GM21390 (cell line): ENCODE results near the gene KDM4E.
"Not testable (repeated sequence)": the region's sequence is repeated elsewhere in the genome, so short reads cannot be mapped to it uniquely, and the experiment has no call there.

Experiments used
- ATAC-seq: cut with Tn5 transposase; IDR thresholded peaks from one replicate; pipeline ENCODE4 v1.9.1; 2021; ENCODE audit not compliant: unreplicated experiment

KDM4E gene

GRCh38 chr11:95024958-95025357 lies at the start of gene KDM4E:
TSS of gene KDM4E (plus strand) at chr11:95025258. CDS start at chr11:95025558, 300 bp downstream.
- ATAC-seq, result no peak

- ATAC-seq, result no peak
Observed at GRCh38 chr11:94975599-94975998, 49.5 kb upstream of the KDM4E start.

DNA sequence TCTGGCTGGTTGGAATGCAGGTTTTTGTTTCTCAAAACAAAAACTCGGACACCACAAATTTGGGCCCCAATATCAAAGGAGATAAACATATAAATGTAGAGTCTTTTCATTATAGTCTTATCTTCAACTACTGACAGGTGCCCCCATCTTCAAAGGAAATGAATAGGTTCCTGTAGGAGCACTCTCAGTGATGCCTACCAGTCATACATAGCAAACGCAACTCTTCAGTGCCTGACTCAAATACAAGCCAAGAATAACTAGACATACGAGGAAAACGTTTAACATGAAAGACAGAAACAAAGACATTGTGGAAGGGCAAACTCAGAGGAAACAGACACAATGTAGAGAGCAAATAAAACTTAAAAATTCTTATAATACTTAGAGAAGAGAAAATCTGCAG lies 37.7 kb upstream of the KDM4E start:
- no peak for ATAC-seq

DNA sequence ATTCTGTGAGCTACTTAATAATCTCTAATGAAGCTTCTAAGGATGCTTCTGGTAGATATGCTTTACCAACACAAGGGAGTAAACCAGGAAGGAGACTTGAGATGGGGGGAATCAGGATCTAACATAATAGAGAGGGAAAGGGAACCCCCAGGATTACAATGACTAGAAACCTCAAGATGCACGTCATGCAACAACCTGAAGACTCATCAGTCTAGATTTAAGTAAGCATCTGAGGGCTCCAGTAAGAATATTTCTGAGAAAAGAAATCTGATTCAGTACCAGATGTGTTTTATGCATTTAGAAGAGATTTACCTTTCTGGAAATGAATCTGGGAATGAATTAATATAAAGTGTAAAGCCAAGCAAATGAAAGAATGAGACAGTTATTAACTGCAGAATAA lies 36.3 kb upstream of the KDM4E start:
- ATAC-seq, result no peak

DNA sequence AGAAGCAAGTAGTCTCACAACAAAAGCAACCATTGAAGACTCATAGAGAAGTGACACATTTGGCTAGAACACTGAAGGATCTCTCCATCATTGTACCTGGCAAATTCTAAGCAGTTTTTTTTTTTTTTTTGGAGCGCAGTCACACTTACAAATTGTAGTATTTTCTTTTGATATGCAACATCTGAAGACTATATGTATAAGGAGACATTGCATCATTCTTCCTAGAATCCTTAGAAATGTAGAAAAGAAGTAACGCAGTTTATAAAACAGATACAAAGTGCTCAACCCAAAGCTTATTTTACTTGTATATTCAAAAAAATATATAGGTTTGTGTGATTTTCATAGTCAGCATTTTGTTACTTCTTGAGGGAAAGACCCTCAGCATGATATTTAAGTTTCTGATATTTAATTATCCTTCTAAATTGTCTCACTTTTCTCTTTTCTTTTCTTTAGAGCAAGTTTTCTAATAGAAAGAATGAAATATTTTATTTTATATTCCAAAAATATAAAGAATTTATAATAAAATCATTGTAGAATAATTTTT lies 31.6 kb upstream of the KDM4E start:
- no peak for ATAC-seq

DNA sequence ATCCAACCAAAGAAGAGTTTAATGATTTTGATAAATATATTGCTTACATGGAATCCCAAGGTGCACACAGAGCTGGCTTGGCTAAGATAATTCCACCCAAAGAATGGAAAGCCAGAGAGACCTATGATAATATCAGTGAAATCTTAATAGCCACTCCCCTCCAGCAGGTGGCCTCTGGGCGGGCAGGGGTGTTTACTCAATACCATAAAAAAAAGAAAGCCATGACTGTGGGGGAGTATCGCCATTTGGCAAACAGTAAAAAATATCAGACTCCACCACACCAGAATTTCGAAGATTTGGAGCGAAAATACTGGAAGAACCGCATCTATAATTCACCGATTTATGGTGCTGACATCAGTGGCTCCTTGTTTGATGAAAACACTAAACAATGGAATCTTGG lies 27.6 kb upstream of the KDM4E start:
- no peak for ATAC-seq

DNA sequence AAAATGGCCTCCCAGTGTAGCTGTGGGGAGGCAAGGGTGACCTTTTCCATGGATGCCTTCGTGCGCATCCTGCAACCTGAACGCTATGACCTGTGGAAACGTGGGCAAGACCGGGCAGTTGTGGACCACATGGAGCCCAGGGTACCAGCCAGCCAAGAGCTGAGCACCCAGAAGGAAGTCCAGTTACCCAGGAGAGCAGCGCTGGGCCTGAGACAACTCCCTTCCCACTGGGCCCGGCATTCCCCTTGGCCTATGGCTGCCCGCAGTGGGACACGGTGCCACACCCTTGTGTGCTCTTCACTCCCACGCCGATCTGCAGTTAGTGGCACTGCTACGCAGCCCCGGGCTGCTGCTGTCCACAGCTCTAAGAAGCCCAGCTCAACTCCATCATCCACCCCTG lies 26.8 kb upstream of the KDM4E start:
- no peak for ATAC-seq

DNA sequence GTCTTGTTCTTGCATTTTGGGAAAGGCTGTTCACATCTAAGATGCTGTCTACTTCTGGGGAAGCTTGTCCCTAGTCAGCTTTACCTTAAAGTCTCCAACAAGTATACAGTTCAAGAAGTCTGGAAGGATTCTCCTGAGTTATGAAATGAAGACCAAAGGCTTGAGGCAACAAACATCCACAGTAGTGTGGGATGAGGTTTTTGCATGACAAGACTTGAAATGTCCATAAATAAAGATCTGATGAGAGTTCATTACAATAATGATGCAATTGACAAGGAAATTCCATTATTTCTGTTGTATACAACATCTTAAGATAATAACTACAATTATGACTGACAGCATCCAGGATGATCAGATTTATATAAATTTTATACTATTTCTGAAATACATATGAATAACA lies 21.3 kb upstream of the KDM4E start:
- no peak for ATAC-seq

GRCh38 chr11:95005642-95006041 lies 19.4 kb upstream of the KDM4E start:
- ATAC-seq, result no peak

DNA sequence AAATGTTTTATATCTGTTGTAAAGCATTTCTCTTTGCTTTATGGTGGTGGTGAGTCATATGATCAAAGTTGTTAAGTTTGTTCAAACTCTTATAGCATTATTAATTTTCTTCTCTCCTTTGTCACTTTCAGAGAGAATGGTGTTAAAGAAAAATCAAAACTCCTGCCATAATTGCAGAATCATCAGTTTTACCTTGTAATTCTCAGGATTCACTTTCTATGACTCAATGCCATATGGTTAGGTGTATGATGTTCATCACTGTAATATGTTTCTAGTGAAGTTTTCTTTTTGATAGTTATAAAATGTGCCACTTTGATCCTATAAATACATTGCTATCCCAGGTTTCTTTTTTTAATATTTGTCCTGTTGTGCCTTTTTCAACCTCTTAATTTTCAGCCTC lies 13.7 kb upstream of the KDM4E start:
- no peak for ATAC-seq

- ATAC-seq, result no peak
Observed at GRCh38 chr11:95014184-95014821, 10.8 kb upstream of the KDM4E start.

DNA sequence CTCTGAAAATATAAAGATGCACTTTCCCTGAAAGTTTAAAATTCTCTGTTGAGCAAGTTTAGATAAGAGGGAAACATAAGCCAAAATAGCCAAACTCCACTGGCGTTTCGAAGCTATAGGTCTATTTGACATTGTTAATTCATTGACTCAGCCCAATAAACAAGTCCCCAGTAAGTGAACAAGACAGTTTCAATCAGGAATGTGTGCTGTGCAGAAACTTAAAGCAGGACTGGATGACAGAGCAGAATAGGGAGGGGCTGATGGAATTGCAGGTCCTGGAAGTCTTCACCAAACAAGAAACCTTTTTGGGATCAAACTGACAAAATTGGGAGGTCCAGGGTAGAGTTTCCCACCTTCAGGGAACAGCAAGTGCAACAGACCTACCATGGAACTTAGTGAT lies 8.9 kb upstream of the KDM4E start:
- ATAC-seq, result no peak

- not testable (repeated sequence) for ATAC-seq
Observed at GRCh38 chr11:95021468-95021867, 3.6 kb upstream of the KDM4E start.

GRCh38 chr11:95025594-95025993 lies 536 bp downstream of the KDM4E start:
- not testable (repeated sequence) for ATAC-seq

GRCh38 chr11:95028357-95028756 lies 3.3 kb downstream of the KDM4E start:
- ATAC-seq, result no peak

GRCh38 chr11:95033051-95033450 lies 8.0 kb downstream of the KDM4E start:
- ATAC-seq, result no peak

DNA sequence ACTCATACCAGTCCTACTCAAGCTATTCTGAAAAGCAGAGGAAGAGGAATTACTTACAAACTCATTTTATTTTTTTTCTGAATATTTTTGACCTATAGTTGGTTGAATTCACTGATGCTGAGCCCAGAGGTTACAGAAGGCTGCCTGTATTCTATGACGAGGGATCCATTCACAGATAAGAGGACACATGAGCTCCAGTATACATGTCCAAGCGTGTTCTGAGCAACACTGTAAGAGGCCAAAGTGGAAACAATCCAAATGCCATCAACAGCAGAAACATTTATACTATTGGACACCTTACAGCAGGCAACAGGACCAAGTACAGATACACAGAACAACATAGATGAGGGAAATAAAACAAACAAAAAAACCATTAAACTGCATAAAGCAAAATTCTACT lies 10.3 kb downstream of the KDM4E start:
- ATAC-seq, result no peak

GRCh38 chr11:95037356-95038035 lies 12.4 kb downstream of the KDM4E start:
- ATAC-seq, result not testable (repeated sequence)

- ATAC-seq, result no peak
Observed at GRCh38 chr11:95042239-95042638, 17.2 kb downstream of the KDM4E start.

DNA sequence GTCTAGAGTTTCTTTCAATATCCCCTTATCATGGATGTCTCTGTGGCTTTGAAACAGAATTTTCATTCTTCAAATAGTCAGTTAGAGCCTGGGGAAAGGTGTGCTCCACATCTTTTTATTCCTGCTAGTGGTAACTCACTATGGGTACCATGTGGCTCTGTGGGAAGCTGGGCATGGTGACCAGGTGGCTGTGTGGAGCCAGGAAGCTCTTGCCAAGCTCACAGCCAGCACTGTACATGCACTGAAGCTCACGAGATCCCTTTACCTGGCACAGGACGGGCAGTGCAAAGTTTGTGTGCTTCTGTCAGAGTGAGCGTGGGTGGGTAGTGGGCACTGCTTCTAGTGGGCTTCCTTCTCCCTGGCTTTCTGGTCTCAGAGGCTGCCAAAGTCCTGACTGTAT lies 17.8 kb downstream of the KDM4E start:
- ATAC-seq, result no peak

GRCh38 chr11:95044010-95044409 lies 19.0 kb downstream of the KDM4E start:
- ATAC-seq, result no peak

DNA sequence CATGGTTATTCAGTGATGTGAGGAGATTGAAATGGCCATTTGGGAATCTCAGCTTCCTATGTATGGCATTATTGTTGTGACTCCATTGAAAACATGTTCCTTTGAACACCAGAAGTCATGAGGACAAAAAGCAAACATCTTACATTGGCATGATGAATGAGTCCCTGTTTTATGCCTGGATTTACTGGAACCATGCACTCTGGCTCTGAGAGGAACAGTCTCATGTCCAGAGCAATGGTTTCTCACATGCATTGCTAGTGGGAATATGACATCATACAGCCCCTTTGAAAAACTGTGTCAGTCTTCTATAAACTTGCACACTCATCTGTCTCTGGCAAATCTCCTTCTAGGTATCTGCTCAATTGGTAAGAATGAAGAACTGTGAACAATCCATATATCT lies 20.8 kb downstream of the KDM4E start:
- ATAC-seq, result no peak

GRCh38 chr11:95049122-95049521 lies 24.1 kb downstream of the KDM4E start, which contains the start of gene KDM4F:
TSS of gene KDM4F (plus strand) at chr11:95049422.
- ATAC-seq, result not testable (repeated sequence)
